Activated CD8-positive, alpha-beta memory T cell treated with anti-CD3 and anti-CD28 coated beads, Interleukin-2, amount 50 U/mL, for 1 hour (primary cell): Measurements from ENCODE around the gene ITFG1.
"Not testable (repeated sequence)": the region's sequence is repeated elsewhere in the genome, so short reads cannot be mapped to it uniquely, and the experiment has no call there.

Experiments
- DNase-seq: peaks from one replicate; pipeline ENCODE4 v3.0.0-alpha.2; 2020; ENCODE audit errors: extremely low read depth

ITFG1 gene

DNA sequence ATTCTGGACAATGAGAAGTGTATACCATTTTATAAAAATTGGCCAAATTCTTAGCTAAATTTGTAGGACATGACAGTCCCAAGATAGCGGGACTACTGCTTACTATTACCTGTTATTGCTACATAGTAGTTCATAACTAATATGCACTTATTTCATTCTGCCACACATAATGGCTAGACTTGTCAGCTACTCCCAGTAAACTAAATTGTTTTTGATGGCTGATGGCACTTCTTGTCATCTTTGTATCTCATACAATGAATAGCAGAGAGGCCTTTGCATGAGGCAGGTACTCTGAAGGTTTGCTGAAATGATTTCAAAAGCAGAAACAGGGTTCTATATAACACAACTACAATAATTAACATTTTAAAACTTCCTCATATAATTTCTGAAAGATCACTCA, 44.0 kb downstream of the ITFG1 start:
- DNase-seq: no peak

DNA sequence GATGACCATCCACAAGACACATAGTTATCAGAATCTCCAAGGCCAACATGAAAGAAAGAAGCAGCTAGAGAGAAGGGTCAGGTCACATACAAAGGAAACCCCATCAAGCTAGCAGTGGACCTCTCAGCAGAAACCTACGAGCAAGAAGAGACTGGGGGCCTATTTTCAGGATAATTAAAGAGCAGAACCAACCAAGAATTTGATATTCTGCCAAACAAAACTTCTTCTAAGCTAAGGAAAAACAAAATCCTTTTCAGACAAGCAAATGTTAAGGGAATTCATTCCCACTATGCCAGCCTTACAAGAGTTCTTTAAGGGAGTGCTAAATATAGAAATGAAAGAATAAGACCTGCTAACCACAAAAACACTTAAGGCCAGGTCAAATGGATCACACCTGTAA, 47.8 kb downstream of the ITFG1 start:
- no peak for DNase-seq

DNA sequence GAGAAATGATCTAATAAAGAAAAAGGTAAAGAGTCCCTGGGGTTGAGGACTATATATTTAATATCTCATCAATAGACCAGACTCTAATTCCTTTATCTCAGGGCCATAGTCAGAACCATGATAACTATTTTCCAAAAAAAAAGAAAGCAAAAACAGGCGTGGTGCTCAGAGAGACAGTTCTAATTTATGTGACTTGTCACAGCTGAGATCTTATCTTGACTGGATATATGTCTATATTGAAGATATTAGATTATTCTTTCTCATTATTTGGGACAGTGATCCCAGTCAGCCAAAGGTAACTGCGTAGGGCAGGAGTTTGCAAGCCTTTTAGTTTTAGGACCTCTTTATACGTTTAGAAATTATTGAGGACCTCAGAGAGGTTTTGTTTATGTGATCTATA, 52.4 kb downstream of the ITFG1 start:
- no peak for DNase-seq

DNA sequence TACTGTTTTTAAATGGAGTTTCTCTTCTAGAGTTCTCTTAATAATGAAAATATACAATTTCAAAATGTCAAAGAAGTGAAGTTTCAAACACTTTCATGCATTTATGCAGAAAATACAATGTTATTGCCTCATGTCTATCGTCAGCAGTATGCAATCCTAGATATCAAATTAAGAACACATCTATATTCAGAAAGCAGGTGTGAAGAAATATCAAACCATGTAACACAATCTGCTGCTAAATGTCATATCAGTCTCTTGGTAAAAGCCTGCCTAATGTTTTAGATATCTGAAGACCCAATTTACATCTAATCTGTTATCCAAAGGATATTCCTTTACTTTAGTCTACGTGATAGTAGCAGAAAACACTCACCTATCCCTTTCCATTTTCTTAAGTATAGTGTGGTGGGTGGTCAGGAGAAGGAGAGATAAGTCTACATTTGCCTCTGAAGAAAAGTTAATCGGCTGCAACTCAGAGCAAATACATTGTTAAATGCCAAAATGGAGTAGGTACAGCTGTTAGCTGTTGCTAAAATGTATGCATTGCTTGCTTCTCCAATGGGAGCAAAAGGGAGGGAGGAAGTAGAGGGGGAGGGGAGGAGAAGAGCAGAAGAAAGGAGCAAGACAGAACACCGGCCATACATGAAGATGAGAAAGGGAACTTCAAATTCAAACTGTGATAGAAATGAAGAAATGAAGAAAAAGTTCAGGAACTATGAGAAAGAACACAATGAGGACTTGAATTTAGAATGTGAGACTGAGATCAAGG, 64.9 kb downstream of the ITFG1 start:
- no peak for DNase-seq

DNA sequence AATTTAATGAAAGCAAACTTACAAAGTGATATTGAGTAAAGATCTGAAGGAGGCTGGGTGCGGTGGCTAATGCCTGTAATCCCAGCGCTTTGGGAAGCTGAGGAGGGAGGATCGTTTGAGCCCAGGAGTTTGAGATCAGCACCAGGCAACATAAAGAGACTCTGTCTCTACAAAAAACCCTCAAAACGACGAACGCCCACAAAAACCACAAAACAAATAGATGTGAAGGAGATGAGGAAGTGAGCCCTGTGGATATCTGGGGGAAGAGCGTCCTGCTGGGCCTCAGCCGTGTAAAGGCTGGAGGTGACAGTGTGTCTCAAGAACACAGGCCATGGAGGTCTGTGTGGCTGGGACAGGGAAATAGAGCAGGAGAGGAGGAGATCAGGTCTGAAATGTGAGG, 68.8 kb downstream of the ITFG1 start:
- no peak for DNase-seq

DNA sequence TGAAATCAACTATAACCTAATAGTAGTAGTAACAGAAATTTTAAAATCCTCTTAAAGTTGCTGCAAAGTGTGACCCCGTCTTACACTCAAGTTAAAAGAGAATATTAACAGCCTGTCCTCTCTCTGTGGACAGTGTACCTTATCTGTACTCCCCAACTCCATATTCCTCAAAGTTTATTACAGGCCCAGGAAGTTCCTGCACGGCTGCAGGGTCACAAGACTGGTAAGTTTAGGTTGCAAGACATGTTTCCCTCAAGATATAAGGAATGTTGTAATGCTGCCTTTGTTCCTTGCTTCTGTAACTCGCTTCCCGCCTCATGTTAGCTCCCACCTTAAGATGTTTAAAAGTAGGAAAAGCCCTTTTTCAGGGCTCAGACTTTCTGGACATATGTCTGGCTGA, 72.2 kb downstream of the ITFG1 start:
- no peak for DNase-seq

DNA sequence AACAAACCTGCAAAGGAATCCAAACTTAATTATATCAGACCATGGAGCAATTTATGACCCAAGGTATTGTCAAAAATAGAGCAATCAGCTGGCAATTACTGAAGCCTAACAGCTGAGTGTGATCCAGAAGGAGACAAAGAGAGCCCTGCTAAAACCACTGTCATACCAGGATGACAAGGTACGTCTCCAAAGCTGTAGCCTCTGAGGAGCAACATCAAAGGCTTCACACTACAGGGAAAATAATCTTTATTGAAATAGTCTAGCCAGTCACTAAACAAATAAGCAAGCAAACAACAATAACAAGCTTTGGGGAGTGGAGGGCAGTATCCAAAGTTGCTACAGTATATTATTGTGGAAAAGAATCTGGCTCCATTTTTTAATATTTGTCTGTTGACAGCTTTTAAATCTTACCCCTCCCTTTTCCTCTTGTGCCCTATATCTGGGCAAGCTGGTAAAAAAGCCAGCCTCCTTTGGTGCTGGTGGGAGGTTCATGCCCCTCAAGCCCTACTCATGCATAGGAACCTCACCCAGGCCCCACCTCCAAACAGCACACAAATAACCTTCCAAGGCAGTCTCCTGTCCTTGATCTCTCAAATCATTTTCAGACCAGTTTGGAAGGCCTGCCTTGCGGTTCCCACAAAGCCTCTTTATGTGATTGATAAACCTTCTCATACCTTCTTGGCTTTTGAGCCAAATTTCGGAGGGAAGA, 73.7 kb downstream of the ITFG1 start:
- no peak for DNase-seq

DNA sequence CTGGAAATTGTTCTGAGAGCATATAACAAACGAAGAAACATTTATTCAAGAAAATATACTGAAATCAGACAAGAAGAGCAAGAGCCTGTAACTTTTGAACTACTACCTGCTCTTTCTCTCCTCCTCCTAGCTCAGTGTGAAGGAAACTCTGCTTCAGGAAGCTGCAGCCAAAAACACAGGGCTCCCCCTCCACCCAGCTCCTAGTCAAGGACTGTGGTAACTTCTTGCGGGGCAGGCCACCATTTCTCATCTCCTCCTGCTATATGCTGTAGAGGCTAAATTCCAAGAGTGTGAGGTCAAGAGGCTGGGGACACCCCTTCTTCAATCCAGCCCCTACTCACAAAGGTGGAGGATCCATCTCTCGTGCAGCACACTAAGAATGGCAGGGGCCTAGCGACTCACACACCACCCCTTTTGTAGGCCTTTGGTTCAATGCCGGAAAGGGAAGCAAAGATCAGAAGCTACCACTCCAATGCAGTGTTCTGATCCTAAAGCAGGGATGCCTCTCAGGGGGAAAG, 74.6 kb downstream of the ITFG1 start:
- no peak for DNase-seq

DNA sequence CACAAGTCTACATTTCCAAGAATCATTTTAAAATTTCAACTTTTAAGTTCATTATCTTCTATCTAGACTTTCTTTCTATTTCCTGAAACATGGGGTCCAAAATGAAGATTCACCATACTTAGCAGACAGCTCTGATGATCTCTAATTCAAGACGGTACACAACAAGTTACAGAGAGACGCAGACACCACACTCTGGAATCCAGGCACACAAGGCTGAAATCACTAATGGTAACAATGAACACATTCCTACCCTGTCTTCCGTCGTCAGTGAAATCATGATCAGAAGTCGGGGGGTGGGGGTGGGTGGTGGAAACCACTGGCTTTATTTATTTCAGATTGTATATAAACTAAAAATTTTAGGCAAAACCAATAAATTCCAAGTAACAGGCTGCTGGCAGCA, 78.5 kb downstream of the ITFG1 start:
- DNase-seq: no peak

DNA sequence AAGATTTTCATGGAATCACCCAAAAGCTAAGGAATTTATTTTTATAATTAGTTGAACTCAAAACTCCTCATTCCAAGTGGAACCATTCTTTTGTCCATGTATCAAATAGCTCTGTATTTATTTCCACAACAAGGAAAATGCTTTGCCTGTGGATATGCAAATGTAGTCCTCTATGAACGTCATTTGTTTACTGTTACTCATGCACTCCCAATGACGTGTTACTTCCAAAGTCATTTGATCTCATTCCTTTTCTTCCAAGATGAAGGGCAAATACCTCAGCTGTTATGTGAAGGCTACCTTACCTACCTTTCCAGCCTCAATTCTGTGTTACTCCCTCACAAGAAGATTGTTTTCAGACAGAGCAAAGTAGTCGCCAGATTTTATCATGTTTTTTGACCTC, 83.7 kb downstream of the ITFG1 start:
- DNase-seq: no peak

DNA sequence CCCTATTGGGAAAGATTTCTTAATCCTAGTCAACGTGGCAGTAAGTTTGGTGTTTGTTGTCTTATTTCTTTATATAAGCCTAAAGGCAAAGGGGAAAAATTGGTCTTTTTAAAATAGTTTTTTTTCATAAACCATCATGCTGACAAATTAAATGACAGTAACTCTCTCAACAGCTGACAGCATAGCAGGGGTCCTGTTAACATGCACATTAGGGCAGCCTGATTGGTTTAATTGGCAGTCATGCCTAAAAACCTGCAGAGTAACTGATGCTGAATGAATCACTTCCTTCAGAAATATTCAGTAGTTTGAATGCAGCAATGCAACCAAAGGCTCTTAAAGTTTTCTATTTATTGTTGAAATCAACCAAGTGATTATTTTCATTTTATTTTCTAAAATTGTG, 85.4 kb downstream of the ITFG1 start:
- no peak for DNase-seq

DNA sequence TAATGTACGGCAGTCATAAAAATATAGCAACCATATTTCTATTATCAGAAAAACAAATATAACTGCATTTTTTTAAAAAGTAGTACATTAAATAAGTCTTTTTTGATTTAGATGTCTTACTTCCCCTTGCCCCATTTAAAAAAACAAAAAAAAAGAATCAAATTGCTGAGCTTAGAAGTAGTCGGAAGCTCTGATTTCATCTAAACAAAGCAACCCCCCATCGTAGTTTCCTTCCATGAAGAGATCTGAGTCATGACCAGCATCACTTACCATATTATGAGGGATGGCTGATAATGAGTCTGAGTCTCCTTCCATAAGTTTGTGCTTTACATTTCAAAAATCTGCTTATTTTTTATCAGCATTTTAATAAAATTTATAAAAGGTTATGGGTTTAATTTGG, 86.2 kb downstream of the ITFG1 start:
- DNase-seq: no peak

DNA sequence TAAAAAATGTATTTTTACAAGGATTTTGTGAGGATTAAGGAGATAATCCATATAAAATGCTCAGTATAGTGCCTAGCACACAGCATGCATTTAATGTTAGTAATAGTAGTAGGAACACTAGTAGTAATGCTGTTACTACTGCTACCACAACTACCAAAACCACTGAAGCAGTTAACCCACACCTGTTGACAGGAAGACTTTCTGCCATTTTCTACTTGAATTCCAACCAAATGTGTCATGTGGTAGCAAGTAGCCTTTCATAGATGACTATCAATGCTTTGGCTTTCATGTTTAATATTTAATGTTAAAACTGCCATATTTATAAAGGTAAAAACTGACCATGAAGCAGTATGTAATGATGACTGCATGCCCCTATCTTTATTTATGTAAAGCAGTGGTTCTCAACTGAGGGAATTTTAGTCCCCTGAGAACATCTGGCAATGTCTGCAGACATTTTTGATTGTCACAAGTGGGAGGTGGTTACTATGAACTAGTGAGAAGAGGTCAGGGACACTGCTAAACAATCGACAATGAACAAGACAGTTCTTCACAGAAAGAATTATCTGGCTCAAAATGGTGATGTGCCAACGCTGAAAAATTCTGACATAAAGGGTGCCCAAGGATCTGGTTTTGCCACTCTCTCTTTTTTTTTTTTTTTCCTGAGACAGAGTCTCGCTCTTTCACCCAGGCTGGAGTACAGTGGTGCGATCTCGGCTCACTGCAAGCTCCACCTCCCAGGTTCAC, 89.4 kb downstream of the ITFG1 start:
- DNase-seq: no peak

DNA sequence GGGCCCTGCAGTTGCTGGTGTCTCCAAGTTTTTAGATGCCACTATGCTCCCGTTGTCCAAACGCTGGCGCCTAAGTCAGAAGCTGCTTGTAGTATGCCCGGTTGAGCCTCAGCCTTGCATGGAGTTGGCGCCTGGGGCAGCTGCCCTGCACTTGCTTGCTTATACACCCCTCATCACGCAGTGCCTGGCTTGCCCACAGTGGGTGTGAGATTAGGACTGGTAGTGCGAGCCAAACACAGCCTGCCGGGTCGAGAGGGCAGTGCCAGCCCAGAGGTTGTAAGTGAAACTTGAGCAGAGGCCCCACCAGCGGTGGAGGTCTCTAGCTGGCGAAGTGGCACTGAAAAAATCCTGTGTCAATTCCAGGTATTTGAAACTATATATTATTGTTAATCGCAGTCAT, 90.3 kb downstream of the ITFG1 start:
- no peak for DNase-seq

DNA sequence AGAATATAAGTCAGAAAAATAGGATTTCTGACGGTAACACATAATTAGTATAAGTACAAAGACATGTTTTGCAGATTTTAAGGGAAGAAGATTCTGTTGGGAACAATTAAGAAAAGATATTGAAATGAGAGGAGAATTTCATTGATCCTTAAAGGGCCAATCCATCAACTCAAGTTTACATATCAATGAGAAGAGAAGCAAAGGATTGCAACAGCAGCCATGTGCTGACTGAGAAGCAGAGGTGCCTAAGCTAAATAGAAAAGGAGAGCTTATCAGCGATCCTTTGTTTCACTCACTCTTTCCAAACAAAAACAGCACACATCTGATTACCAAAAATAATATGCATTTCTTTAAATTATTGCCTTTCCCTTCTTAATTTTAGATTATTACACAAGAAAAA, 94.6 kb downstream of the ITFG1 start:
- no peak for DNase-seq

DNA sequence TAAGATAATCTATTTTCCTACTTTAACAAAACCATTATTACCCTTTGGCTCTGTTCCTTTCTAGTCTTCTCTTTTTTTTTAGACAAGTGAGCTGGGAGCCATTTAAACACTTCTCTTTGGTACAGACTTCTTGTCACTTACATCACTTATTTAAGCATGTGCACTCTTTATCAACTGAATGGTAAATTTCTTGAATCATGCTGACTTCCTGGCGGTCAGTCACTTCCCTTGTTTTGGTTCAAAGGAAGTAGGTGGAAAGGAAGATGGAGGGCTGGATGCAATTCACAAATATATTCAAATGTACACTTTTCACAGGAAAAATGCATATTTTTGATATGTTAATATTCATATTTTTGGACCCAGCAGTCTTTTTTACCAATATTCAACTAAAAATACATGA, 97.1 kb downstream of the ITFG1 start:
- no peak for DNase-seq

DNA sequence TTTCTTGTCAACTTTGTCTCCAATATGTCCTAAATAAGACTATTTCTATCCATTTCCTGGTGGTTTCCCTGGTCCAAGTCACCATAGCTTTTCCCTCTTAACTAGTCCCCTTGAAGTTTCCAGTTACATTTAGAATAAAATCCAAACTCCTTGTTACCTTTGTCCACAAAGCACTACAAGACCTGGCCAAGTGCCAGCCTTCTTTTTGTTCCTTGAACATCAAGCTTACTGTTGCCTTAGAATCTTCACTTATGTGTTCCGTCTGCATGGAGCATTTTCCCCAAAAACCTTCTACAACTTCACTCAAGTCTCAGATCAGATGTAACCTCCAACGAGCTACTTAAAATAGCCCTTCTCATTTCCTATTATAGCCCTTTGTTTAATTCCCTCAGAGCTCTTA, 101.4 kb downstream of the ITFG1 start:
- no peak for DNase-seq

DNA sequence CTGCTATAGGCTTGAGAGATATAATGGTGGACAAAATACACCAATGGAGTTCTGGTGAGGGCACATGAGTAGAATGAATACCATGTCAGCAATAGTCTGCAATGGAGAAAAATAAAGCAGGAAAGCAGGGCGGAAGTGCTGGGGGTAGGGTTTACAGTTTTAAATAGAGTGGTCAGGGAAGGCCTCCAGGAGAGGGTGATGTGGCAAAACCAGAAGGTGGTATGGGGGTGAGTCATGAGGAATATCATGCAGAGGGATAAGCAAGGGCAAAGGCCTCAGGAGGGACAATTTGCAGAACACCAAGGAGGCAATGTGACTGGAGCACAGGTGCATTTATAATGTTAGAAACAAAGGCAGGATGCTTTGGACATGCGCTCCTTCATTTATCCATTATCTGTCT, 102.0 kb downstream of the ITFG1 start:
- DNase-seq: no peak

DNA sequence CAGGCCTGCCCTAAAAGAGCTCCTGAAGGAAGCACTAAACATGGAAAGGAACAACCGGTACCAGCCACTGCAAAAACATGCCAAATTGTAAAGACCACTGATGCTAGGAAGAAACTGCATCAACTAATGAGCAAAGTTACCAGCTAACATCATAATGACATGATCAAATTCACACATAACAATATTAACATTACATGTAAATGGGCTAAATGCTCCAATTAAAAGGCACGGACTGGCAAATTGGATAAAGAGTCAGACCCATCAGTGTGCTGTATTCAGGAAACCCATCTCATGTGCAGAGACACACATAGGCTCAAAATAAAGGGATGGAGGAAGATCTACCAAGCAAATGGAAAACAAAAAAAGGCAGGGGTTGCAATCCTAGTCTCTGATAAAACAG, 111.8 kb downstream of the ITFG1 start:
- DNase-seq: not testable (repeated sequence)

DNA sequence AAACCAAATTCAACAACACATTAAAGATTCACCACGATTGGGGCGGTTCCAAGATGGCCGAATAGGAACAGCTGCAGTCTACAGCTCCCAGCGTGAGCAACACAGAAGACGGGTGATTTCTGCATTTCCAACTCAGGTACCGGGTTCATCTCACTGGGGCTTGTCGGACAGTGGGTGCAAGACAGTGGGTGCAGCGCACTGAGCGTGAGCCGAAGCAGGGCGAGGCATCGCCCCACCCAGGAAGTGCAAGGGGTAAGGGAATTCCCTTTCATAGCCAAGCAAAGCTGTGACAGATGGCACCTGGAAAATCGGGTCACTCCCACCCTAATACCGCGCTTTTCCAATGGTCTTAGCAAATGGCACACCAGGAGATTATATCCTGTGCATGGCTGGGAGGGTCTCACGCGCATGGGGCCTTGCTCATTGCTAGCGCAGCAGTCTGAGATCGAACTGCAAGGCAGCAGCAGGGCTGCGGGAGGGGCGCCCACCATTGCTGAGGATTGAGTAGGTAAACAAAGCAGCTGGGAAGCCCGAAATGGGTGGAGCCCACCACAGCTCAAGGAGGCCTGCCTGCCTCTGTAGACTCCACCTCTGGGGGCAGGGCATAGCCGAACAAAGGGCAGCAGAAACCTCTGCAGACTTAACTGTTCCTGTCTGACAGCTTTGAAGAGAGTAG, 113.7 kb downstream of the ITFG1 start:
- not testable (repeated sequence) for DNase-seq

DNA sequence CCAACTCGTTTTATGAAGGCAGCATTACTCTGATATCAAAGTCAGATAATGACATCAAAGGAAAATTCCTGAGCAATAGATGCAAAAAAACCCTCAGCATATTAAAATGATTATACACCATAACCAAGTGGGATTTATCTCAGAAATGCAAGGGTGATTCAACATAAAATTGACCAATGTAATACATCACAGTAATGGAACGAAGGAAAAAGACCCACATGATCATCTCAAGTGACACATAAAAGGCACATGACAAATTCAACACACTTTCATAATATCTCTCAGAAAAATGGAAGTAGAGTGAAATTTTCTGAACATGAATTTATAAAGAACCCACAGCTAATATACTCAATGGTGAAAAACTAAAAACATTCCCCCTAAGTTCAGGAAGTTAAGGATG, 118.8 kb downstream of the ITFG1 start:
- no peak for DNase-seq

DNA sequence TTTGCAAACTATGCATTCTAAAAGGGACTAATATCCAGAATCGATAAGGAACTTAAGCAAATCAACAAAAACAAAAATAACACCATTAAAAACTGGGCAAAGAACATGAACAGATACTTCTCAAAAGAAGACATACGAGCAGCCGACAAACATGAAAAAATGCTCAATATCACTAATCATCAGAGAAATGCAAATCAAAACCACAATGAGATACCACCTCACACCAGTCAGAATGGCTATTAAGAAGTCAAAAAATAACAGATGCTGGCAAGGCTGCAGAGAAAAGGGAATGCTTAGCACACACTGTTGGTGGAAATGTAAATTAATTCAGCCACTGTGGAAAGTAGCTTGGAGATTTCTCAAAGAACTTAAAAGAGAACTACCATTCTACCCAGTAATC, 130.3 kb downstream of the ITFG1 start:
- not testable (repeated sequence) for DNase-seq
